Naive thymus-derived CD4-positive, alpha-beta T cell (primary cell): ENCODE measurements around the gene ABCB9. TPM values are rescaled to one million over a fixed set of nuclear protein-coding genes. Genes with fewer than 3 reads are reported as not detected.
"Not testable (repeated sequence)": the region's sequence is repeated elsewhere in the genome, so short reads cannot be mapped to it uniquely, and the experiment has no call there.

Experiments
- ATAC-seq: fragments of 150-1000 bp; cut with Tn5 transposase; 2 replicates; pipeline ENCODE4 v1.10.0; 2021; ENCODE audit warnings: mild to moderate bottlenecking, moderate library complexity
- CTCF ChIA-PET: fragments of 350-600 bp; sonication (Branson Sonifier 250); formaldehyde crosslinking; loops from one replicate; lab custom pipeline; 2021; ENCODE audit warnings: antibody characterized with exemption; lab: Charles Lee
- POLR2A ChIA-PET: fragments of 350-600 bp; sonication (Branson Sonifier 250); formaldehyde crosslinking; loops from one replicate; lab custom pipeline; 2021; ENCODE audit warnings: antibody characterized with exemption, inconsistent platforms; lab: Charles Lee
- DNase-seq, 9 donors: peaks; one replicate each; pipeline versions ENCODE4 v3.0.0 to v3.0.0-alpha.2; 2020 to 2022; ENCODE audit warnings: mixed read lengths in 1 of 9
- H3K27ac ChIP-seq: one replicate; pipeline ENCODE4 v1.7.0; 2013; ENCODE audit warnings: mild to moderate bottlenecking, low read depth, low read length, moderate library complexity
- H3K27me3 ChIP-seq, 2 donors: one replicate each; pipeline ENCODE4 v1.7.0; 2013; ENCODE audit warnings: low read length in 2 of 2, mild to moderate bottlenecking in 2 of 2, moderate library complexity in 2 of 2; ENCODE audit not compliant: control insufficient read depth in 2 of 2, insufficient read depth in 2 of 2
- H3K36me3 ChIP-seq, 3 experiments: 1 replicate in 2 of 3; 2 replicates in 1 of 3; pipeline ENCODE4 v1.7.0; 2013; ENCODE audit warnings: low read length in 3 of 3, mild to moderate bottlenecking in 3 of 3, moderate library complexity in 1 of 3; ENCODE audit not compliant: insufficient read depth in 3 of 3, control insufficient read depth in 2 of 3
- H3K4me1 ChIP-seq, 2 donors: one replicate each; pipeline ENCODE4 v1.7.0; 2013; ENCODE audit warnings: low read length in 2 of 2, mild to moderate bottlenecking in 2 of 2, moderate library complexity in 1 of 2; ENCODE audit not compliant: control insufficient read depth in 2 of 2, insufficient read depth in 2 of 2
- H3K4me3 ChIP-seq: 2 replicates; pipeline ENCODE4 v1.7.0; 2013; ENCODE audit warnings: mild to moderate bottlenecking, low read length
- H3K9me3 ChIP-seq, 3 experiments: 1 replicate in 2 of 3; 2 replicates in 1 of 3; pipeline ENCODE4 v1.7.0; 2013; ENCODE audit warnings: low read length in 3 of 3; ENCODE audit not compliant: control insufficient read depth in 2 of 3
- H3K27ac Mint-ChIP-seq, 9 donors: one replicate each; pipeline ENCODE4 v1.8.0; 2020 to 2022; ENCODE audit warnings: mixed read lengths in 9 of 9, mild to moderate bottlenecking in 8 of 9, moderate library complexity in 5 of 9, inconsistent platforms in 2 of 9
- H3K27me3 Mint-ChIP-seq, 5 donors: one replicate each; pipeline ENCODE4 v1.8.0; 2021 to 2022; ENCODE audit warnings: mixed read lengths in 5 of 5, mild to moderate bottlenecking in 1 of 5
- H3K36me3 Mint-ChIP-seq, 5 donors: one replicate each; pipeline ENCODE4 v1.8.0; 2020 to 2022; ENCODE audit warnings: mixed read lengths in 5 of 5, mild to moderate bottlenecking in 3 of 5, inconsistent platforms in 1 of 5
- H3K4me1 Mint-ChIP-seq, 7 donors: one replicate each; pipeline ENCODE4 v1.8.0; 2020 to 2022; ENCODE audit warnings: mixed read lengths in 7 of 7, mild to moderate bottlenecking in 3 of 7, inconsistent platforms in 1 of 7
- H3K4me3 Mint-ChIP-seq, 10 donors: one replicate each; pipeline ENCODE4 v1.8.0; 2020 to 2022; ENCODE audit warnings: mild to moderate bottlenecking in 10 of 10, mixed read lengths in 10 of 10, moderate library complexity in 6 of 10, inconsistent platforms in 2 of 10
- H3K9me3 Mint-ChIP-seq, 11 donors: one replicate each; pipeline ENCODE4 v1.8.0; 2020 to 2022; ENCODE audit warnings: mixed read lengths in 11 of 11, mild to moderate bottlenecking in 4 of 11, inconsistent platforms in 1 of 11, moderate library complexity in 1 of 11
- intact Hi-C, 2 donors: fragments of 100-400 bp; cut with micrococcal nuclease; formaldehyde crosslinking; loops; one replicate each; pipeline ENCODE4 v1.15.1; 2023
- polyA plus RNA-seq, 2 donors: library from polyadenylated mRNA; unstranded; fragments of 300-500 nt; fragmentation: Illumina TruSeq; gene quantifications; one replicate each; pipeline ENCODE4 v1.2.3, GENCODE V29; 2021
- total RNA-seq, 6 experiments: library from RNA in 5 of 6; stranded (reverse) in 5 of 6; gene quantifications; 1 replicate in 5 of 6; 2 replicates in 1 of 6; pipeline ENCODE4 v1.2.3 and lab custom pipeline; 2021 to 2026

Gene ABCB9
- total and polyA plus RNA-seq, 7 experiments from 2014 or later, result 0.74 to 8.9 (median 6.9) TPM

DNA sequence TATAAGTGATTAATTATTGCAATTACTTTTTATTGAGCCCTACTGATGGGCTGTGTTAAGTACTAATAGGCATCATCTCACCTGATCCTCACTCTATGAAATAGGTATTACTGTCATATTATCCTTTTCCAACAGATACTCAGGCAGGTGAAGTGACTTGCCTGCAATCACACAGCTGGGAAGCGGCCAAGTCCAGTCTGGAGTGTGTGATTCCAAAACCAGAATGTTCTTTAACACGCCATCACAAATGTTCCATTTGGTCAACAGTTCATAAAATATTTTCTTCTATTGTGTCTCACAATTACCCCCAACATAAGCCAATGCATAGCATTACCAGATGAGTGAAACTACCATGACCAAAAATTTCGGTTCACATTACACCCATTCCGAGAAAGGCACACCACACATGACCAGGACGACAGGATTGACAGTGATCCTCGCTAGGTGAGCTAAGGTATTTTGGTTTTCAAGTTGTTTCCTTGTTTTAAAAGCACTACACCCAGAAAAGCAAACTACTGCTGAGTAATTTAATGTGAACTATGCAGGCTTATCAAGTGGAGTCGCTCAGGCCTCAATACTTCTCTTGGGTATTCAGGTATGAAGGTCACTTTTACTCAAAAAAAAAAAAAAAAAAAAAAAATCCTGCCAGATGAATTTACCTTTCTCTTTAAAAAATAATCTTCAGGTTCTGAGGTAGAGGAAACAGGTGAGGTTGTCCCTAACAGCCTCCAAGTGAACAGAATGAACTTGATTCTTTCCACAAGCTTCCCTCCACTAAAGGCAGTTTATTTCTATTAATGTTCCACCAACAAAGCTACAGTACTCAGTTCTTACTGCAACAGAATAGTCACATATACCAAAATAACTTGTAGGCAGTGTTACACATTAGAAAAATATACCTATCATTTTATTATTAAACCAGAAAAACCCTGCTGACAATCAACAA is 72.8 kb downstream of the ABCB9 start:
- ChIA-PET CTCF (interaction anchor here (0.7 to 1.1 kb wide), 3 partner anchors 11 to 625 kb away, joined by 3 to 5 read pairs (median 3); no protein-coding TSS in a partner anchor), POLR2A (interaction anchor here (1.0 to 7.2 kb wide), 7 partner anchors 7 to 182 kb away, joined by 3 to 66 read pairs (median 5); partner anchors contain the start of gene OGFOD2)
- Histone ChIP-seq H3K27ac (peak overlapping the region; percentile 97), H3K4me1 (peaks cover 58 to 73% of the 10 kb centered on the region in 2 donors), H3K27me3 (no peaks in the 10 kb centered on the region), H3K4me3 (peak overlapping the region; percentile 82), H3K36me3 (peaks cover 0 to 5% (median 0%) of the 10 kb centered on the region in 3 experiments), H3K9me3 (no peaks in the 10 kb centered on the region)
- no peak for DNase-seq
- Mint-ChIP-seq H3K27ac (peak overlapping the region in 8 of 9 donors; percentile 68 to 99 (median 92)), H3K4me1 (peaks cover 69 to 96% (median 86%) of the 10 kb centered on the region in 7 donors), H3K9me3 (peaks cover 0 to 5% (median 0%) of the 10 kb centered on the region in 11 donors), H3K4me3 (peak overlapping the region; percentile 86 to 99 (median 95)), H3K27me3 (peaks cover 0 to 13% (median 0%) of the 10 kb centered on the region in 5 donors), H3K36me3 (peaks cover 0 to 32% (median 0%) of the 10 kb centered on the region in 5 donors)
- ATAC-seq, result no peak
- intact Hi-C loops, result loop anchor here (2.0 to 10.0 kb wide), 3 partner anchors 33 to 369 kb away; partner anchors contain the start of genes KNTC1 (in 1 of the 2), MPHOSPH9 (in 1 of the 2), MTRFR (in 1 of the 2) and RSRC2 (in 1 of the 2)

DNA sequence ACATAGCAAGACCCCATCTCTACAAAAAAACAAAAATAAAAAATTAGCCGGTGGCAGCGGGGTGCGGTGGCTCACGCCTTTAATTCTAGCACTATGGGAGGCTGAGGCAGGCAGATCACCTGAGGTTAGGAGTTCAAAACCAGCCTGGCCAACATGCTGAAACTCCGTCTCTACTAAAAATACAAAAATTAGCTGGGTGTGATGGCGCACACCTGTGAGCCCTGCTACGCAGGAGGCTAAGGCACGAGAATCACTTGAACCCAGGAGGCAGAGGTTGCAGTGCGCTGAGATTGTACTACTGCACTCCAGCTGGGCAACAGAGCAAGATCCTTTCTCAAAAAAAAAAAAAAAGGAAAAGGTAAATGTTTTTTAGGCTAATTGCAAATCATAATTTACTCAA is 73.5 kb downstream of the ABCB9 start:
- H3K9me3 Mint-ChIP-seq, H3K4me3 ChIP-seq, H3K9me3 ChIP-seq, ATAC-seq, H3K27ac ChIP-seq, H3K27me3 ChIP-seq, DNase-seq, H3K36me3 ChIP-seq: not testable (repeated sequence)
- peaks cover 0 to 32% (median 0%) of the 10 kb centered on the region in 5 donors for H3K36me3 Mint-ChIP-seq
- ChIA-PET CTCF (interaction anchor here (0.8 to 1.5 kb wide), 2 partner anchors 15 to 28 kb away, joined by 3 to 5 read pairs; no protein-coding TSS in a partner anchor), POLR2A (interaction anchor here (7.2 kb wide), 1 partner anchor 11 kb away, joined by 66 read pairs; no protein-coding TSS in a partner anchor)
- intact Hi-C loops, result loop anchor here (10.0 kb wide), 2 partner anchors 342 to 368 kb away; partner anchors contain the start of genes KNTC1 (in 1 of the 2), MPHOSPH9 (in 1 of the 2), MTRFR (in 1 of the 2) and RSRC2 (in 1 of the 2)
- H3K27ac Mint-ChIP-seq, result peak overlapping the region in 3 of 9 donors; percentile 28 to 41 (median 38)
- H3K4me1 ChIP-seq, result peaks cover 60 to 71% of the 10 kb centered on the region in 2 donors
- H3K4me1 Mint-ChIP-seq, result peaks cover 76 to 96% (median 86%) of the 10 kb centered on the region in 7 donors
- H3K4me3 Mint-ChIP-seq, result peak overlapping the region in 7 of 10 donors; percentile 8 to 49 (median 30)
- peaks cover 0 to 13% (median 0%) of the 10 kb centered on the region in 5 donors for H3K27me3 Mint-ChIP-seq

DNA sequence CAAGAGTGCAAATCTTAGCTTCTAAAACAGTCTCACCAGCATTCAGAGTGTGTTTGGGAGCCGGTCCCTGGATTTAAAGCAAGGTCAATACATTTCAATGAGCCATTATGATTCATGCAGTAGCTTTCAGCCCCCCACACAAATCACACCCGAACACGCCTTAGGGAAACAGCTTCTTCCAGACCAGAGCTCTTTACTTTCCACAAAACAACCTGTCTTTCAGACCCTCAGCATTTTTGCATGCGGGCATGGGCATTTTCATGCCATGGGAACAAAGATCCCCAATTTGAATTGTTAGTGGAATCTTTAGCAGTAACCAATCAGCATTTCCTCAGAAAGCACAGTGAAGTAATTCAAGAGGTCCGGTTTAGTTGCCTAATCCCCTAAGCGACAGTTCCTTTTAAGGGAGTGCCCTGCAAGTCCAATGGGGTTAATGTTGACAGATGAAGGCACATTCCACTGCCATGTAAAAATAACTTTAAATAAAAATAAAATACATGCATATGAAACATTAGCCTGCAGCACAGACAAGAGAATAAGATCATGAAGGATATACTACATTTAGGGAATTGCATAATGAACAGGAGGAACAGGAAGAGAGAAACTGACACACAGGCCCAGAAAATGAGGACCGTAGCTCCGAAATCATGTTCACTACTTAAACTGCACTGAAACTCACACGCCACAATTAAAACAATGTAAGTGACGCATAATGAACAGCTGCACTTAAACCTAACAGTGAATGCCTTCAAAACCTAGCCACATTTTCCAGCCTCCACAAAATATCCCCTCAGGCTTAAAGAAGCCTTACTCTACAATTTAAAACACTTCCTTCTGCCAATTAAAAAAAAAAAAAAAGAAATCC is 74.4 kb downstream of the ABCB9 start:
- Histone ChIP-seq H3K9me3 (no peaks in the 10 kb centered on the region), H3K4me3 (no peak overlapping the region), H3K27me3 (no peaks in the 10 kb centered on the region), H3K27ac (no peak overlapping the region), H3K36me3 (peaks cover 0 to 5% (median 0%) of the 10 kb centered on the region in 3 experiments), H3K4me1 (peaks cover 68 to 71% of the 10 kb centered on the region in 2 donors)
- H3K4me3 Mint-ChIP-seq, result peak overlapping the region in 7 of 10 donors; percentile 29 to 54 (median 48)
- peaks cover 0 to 5% (median 0%) of the 10 kb centered on the region in 11 donors for H3K9me3 Mint-ChIP-seq
- H3K27ac Mint-ChIP-seq, result peak overlapping the region in 3 of 9 donors; percentile 1 to 71 (median 38)
- peaks cover 0 to 13% (median 0%) of the 10 kb centered on the region in 5 donors for H3K27me3 Mint-ChIP-seq
- CTCF ChIA-PET, result interaction anchor here (1.0 to 1.5 kb wide), 3 partner anchors 14 to 31 kb away, joined by 3 to 5 read pairs (median 5); no protein-coding TSS in a partner anchor
- H3K4me1 Mint-ChIP-seq, result peaks cover 85 to 96% (median 90%) of the 10 kb centered on the region in 7 donors
- ATAC-seq (no peak), DNase-seq (no peak)
- intact Hi-C loops, result loop anchor here (10.0 kb wide), 2 partner anchors 343 to 367 kb away; partner anchors contain the start of genes KNTC1 (in 1 of the 2), MPHOSPH9 (in 1 of the 2), MTRFR (in 1 of the 2) and RSRC2 (in 1 of the 2)
- POLR2A ChIA-PET, result interaction anchor here (0.6 to 1.3 kb wide), 4 partner anchors 8 to 589 kb away, joined by 3 to 13 read pairs (median 4); partner anchors contain the start of gene MPHOSPH9
- H3K36me3 Mint-ChIP-seq, result peaks cover 0 to 35% (median 0%) of the 10 kb centered on the region in 5 donors

DNA sequence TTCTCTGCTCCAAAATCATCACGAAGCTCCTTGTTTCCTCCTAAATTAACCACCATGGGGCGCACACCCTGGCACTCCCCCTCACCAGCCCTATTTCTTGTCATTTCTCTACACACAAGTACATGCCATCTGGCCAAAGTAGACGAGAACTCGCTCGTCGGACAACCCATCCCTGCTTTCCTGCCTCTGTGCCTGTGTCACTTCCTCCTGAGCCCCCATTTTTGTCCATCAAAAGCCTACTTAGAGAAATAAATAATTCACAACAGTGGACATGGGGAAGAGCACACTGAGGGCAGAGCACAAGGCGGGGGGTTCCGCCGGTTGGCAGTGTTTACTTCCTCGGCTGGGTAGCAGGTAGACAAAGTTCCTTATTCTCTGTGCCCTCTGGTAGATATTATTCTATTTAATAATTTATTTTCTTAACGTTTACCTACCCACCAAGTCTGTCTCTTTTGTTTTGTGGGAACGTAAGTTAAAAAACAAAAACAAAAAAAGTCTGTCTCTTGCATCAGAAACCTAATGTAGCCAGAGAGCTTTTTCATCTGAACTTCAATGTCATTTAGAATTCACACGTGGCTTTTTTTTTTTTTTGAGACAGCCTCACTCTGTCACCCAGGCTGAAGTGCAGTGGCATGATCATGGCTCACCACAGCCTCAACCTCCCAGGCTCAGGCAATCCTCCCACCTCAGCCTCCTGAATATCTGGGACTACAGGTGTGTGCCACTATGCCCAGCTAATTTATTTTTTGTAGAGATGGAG is 76.3 kb downstream of the ABCB9 start:
- peak overlapping the region; percentile 59 to 89 (median 77) for H3K4me3 Mint-ChIP-seq
- Histone ChIP-seq H3K4me1 (peaks cover 69 to 71% of the 10 kb centered on the region in 2 donors), H3K4me3 (no peak overlapping the region), H3K36me3 (no peaks in the 10 kb centered on the region), H3K27ac (peak overlapping the region; percentile 58), H3K9me3 (no peaks in the 10 kb centered on the region), H3K27me3 (no peaks in the 10 kb centered on the region)
- intact Hi-C loops, result loop anchor here (10.0 kb wide), 2 partner anchors 345 to 365 kb away; partner anchors contain the start of genes KNTC1 (in 1 of the 2), MPHOSPH9 (in 1 of the 2), MTRFR (in 1 of the 2) and RSRC2 (in 1 of the 2)
- ChIA-PET CTCF (interaction anchor here (0.8 kb wide), 1 partner anchor 9 kb away, joined by 3 read pairs; no protein-coding TSS in a partner anchor), POLR2A (interaction anchor here (0.6 to 2.5 kb wide), 7 partner anchors 8 to 1648 kb away, joined by 3 to 36 read pairs (median 4); partner anchors contain the start of gene VPS37B)
- peaks cover 0 to under 1% (median 0%) of the 10 kb centered on the region in 5 donors for H3K27me3 Mint-ChIP-seq
- ATAC-seq (no peak), DNase-seq (no peak)
- no peaks in the 10 kb centered on the region for H3K9me3 Mint-ChIP-seq
- peaks cover 76 to 94% (median 90%) of the 10 kb centered on the region in 7 donors for H3K4me1 Mint-ChIP-seq
- peak overlapping the region; percentile 77 to 97 (median 93) for H3K27ac Mint-ChIP-seq
- peaks cover 0 to 20% (median 0%) of the 10 kb centered on the region in 5 donors for H3K36me3 Mint-ChIP-seq
